ENCODE results near the gene CRISP2.

CRISP2 gene

DNA sequence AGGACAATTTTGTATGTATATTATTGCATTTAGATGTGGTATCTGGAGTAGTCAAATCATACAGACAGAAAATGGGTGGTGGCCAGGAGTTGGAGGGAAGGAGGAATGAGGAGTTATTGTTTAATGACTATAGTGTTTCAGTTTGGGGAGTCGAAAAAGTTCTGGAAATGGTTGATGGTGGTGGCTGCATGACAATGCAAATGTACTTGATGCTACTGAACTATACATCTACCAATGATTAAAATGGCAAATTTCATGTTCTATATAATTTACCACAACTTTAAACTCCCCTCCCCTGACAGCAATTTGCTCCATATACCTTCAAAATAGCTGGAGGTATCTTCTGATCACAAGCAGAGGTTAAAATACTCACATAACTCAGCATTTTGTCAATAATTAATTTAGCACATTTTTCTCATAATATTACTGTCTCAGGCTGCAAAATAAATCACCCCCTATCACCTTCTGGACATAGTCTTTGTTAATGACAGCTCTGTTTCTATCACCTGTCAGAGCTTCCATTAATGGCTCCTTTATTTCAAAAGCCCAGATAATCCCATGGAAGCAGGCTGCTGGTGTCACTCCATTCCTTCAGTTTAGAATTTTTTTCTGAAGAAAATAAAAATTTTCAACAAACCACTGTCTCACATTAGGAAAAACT lies 51.0 kb downstream of the CRISP2 start:
- Histone ChIP-seq H2BK120ac (ENCODE audit: low read depth, low read length) (no peak overlapping the region), H3K79me1 (ENCODE audit: low read length) (no peaks in the 10 kb centered on the region), H3K23ac (ENCODE audit: low read length) (no peak overlapping the region), H2AK5ac (ENCODE audit: low read length) (no peak overlapping the region), H3K27ac (ENCODE audit: low read depth, low read length) (no peak overlapping the region), H3K79me2 (ENCODE audit: control insufficient read depth, insufficient read depth, low read length) (no peaks in the 10 kb centered on the region), H3K56ac (ENCODE audit: low read length) (no peak overlapping the region), H3K36me3 (ENCODE audit: control insufficient read depth, insufficient read depth, low read length) (no peaks in the 10 kb centered on the region), H4K5ac (ENCODE audit: low read length) (no peak overlapping the region), H2BK5ac (ENCODE audit: low read length) (no peak overlapping the region), H3K27me3 (ENCODE audit: insufficient read depth, low read length, poor library complexity) (no peaks in the 10 kb centered on the region), H4K8ac (ENCODE audit: low read depth, low read length) (no peak overlapping the region), H2BK15ac (replicated peaks; ENCODE audit: low read depth) (no peak overlapping the region), H3K4me2 (ENCODE audit: low read length) (no peak overlapping the region), H3K4me3 (ENCODE audit: low read length) (no peak overlapping the region), H3K18ac (ENCODE audit: low read length) (no peak overlapping the region), H3K9ac (ENCODE audit: low read length) (no peak overlapping the region), H3K4me1 (ENCODE audit: control insufficient read depth, low read depth, low read length) (no peaks in the 10 kb centered on the region), H3K4ac (ENCODE audit: low read depth, low read length) (no peak overlapping the region)
- WGBS (ENCODE audit: extremely low coverage, insufficient coverage, low lambda C conversion rate), result no CpG with 5 or more reads among the region's 1 CpG
- no peak for DNase-seq

DNA sequence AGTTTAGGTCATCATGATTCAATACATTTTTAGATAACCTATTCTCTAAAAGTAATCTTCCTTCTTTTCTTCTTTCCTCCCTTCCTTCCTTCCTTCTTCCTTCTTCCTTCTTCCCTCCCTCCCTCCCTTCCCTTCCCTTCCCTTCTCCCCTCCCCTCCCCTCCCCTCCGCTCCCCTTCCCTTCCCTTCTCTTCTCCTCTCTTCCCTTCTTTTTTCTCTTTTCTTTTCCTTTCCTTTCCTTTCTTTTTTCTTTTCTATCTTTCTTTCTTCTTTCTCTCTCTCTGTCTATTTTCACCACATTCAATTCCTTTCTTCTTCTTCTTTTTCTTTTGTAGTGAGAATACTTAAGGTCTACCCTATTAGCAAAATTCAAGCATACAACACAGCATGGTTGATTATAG lies 59.4 kb downstream of the CRISP2 start:
- Histone ChIP-seq H3K79me1 (ENCODE audit: low read length) (no peaks in the 10 kb centered on the region), H3K27ac (ENCODE audit: low read depth, low read length) (no peak overlapping the region), H3K18ac (ENCODE audit: low read length) (no peak overlapping the region), H4K8ac (ENCODE audit: low read depth, low read length) (no peak overlapping the region), H2AK5ac (ENCODE audit: low read length) (no peak overlapping the region), H3K27me3 (ENCODE audit: insufficient read depth, low read length, poor library complexity) (no peaks in the 10 kb centered on the region), H3K4me1 (ENCODE audit: control insufficient read depth, low read depth, low read length) (no peaks in the 10 kb centered on the region), H3K56ac (ENCODE audit: low read length) (no peak overlapping the region), H3K4me2 (ENCODE audit: low read length) (no peak overlapping the region), H3K4ac (ENCODE audit: low read depth, low read length) (no peak overlapping the region), H2BK15ac (replicated peaks; ENCODE audit: low read depth) (no peak overlapping the region), H2BK5ac (ENCODE audit: low read length) (no peak overlapping the region), H3K23ac (ENCODE audit: low read length) (no peak overlapping the region), H4K5ac (ENCODE audit: low read length) (no peak overlapping the region), H2BK120ac (ENCODE audit: low read depth, low read length) (no peak overlapping the region), H3K4me3 (ENCODE audit: low read length) (no peak overlapping the region), H3K36me3 (ENCODE audit: control insufficient read depth, insufficient read depth, low read length) (no peaks in the 10 kb centered on the region), H3K9ac (ENCODE audit: low read length) (no peak overlapping the region), H3K79me2 (ENCODE audit: control insufficient read depth, insufficient read depth, low read length) (no peaks in the 10 kb centered on the region)
- no CpG with 5 or more reads among the region's 1 CpG for WGBS (ENCODE audit: extremely low coverage, insufficient coverage, low lambda C conversion rate)
- no peak for DNase-seq

DNA sequence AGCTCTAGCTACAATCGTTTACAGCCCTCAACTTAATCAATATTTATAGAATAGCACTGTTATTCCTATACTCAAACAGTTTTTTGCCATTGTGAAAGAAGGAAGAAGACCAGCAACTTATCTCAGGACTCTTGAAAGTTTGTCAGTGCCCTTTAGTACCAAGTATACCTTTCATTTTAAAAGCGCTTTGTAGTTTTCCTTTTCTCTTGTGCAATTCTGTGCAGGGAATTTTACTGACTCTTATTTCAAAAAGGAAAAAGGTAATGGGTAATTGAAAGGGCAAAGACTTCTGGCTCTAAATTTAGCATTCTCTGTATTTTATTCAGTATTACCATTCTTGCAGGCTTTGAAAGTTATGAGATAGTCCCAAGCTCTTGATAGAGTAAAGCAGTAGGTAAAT lies 59.9 kb downstream of the CRISP2 start:
- Histone ChIP-seq H3K4me1 (ENCODE audit: control insufficient read depth, low read depth, low read length) (no peaks in the 10 kb centered on the region), H3K23ac (ENCODE audit: low read length) (no peak overlapping the region), H3K4me3 (ENCODE audit: low read length) (no peak overlapping the region), H4K8ac (ENCODE audit: low read depth, low read length) (no peak overlapping the region), H3K18ac (ENCODE audit: low read length) (no peak overlapping the region), H2AK5ac (ENCODE audit: low read length) (no peak overlapping the region), H3K4ac (ENCODE audit: low read depth, low read length) (no peak overlapping the region), H2BK15ac (replicated peaks; ENCODE audit: low read depth) (no peak overlapping the region), H2BK5ac (ENCODE audit: low read length) (no peak overlapping the region), H3K79me2 (ENCODE audit: control insufficient read depth, insufficient read depth, low read length) (no peaks in the 10 kb centered on the region), H3K79me1 (ENCODE audit: low read length) (no peaks in the 10 kb centered on the region), H3K4me2 (ENCODE audit: low read length) (no peak overlapping the region), H2BK120ac (ENCODE audit: low read depth, low read length) (no peak overlapping the region), H3K27me3 (ENCODE audit: insufficient read depth, low read length, poor library complexity) (no peaks in the 10 kb centered on the region), H3K56ac (ENCODE audit: low read length) (no peak overlapping the region), H3K9ac (ENCODE audit: low read length) (no peak overlapping the region), H3K36me3 (ENCODE audit: control insufficient read depth, insufficient read depth, low read length) (no peaks in the 10 kb centered on the region), H4K5ac (ENCODE audit: low read length) (no peak overlapping the region), H3K27ac (ENCODE audit: low read depth, low read length) (no peak overlapping the region)
- no peak for DNase-seq
- WGBS (ENCODE audit: extremely low coverage, insufficient coverage, low lambda C conversion rate), result no CpG with 5 or more reads among the region's 2 CpGs

DNA sequence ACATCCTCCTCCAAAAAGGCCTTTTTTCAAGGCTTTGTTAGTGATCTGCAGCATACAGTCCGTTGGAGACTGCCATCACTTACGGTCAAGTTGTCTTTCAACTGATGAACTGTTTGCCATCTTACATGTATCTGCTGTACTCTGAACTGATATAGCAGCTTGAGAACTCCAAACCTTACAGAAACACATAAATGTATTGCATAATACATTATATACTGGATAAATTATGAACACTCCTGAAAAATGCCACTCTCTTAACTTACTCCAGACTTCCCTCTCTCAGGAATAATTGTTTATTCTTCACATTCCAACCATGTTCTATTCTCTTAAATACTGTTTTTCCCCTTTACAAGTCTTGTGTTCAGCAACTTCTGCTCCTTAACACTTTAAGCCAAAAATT lies 62.1 kb downstream of the CRISP2 start:
- no peak overlapping the region for H3K23ac ChIP-seq (ENCODE audit: low read length)
- no peak overlapping the region for H3K4ac ChIP-seq (ENCODE audit: low read depth, low read length)
- no peaks in the 10 kb centered on the region for H3K79me2 ChIP-seq (ENCODE audit: control insufficient read depth, insufficient read depth, low read length)
- peak overlapping the region; percentile 19 for H2BK5ac ChIP-seq (ENCODE audit: low read length)
- H4K5ac ChIP-seq (ENCODE audit: low read length), result no peak overlapping the region
- H3K4me1 ChIP-seq (ENCODE audit: control insufficient read depth, low read depth, low read length), result no peaks in the 10 kb centered on the region
- H3K27me3 ChIP-seq (ENCODE audit: insufficient read depth, low read length, poor library complexity), result no peaks in the 10 kb centered on the region
- H3K9ac ChIP-seq (ENCODE audit: low read length), result no peak overlapping the region
- WGBS (ENCODE audit: extremely low coverage, insufficient coverage, low lambda C conversion rate), result no CpG with 5 or more reads among the region's 2 CpGs
- no peaks in the 10 kb centered on the region for H3K79me1 ChIP-seq (ENCODE audit: low read length)
- no peak overlapping the region for H2AK5ac ChIP-seq (ENCODE audit: low read length)
- no peak overlapping the region for H2BK15ac ChIP-seq (replicated peaks; ENCODE audit: low read depth)
- no peak overlapping the region for H3K4me2 ChIP-seq (ENCODE audit: low read length)
- no peak overlapping the region for H3K56ac ChIP-seq (ENCODE audit: low read length)
- H3K36me3 ChIP-seq (ENCODE audit: control insufficient read depth, insufficient read depth, low read length), result no peaks in the 10 kb centered on the region
- H3K27ac ChIP-seq (ENCODE audit: low read depth, low read length), result no peak overlapping the region
- no peak overlapping the region for H2BK120ac ChIP-seq (ENCODE audit: low read depth, low read length)
- no peak overlapping the region for H4K8ac ChIP-seq (ENCODE audit: low read depth, low read length)
- H3K4me3 ChIP-seq (ENCODE audit: low read length), result no peak overlapping the region
- no peak overlapping the region for H3K18ac ChIP-seq (ENCODE audit: low read length)
- DNase-seq, result no peak

DNA sequence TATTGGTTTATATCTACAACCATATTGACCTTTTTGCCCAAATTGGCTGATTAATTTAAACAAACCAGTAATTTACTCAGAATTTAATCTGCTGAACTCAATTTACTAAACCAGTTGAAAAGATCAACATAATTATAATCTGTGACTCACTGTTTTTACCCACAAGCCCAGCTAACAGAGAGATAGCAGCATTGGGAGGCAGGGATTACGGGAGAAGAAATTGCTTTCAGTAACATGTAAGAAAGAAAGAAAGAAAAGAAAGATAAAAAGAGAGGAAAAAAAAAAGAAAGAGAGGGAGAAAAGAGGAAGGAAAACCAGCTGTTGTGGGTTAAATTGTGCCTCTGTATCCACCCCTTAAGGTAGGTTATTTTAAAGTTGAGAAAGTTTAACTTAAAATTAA lies 63.4 kb downstream of the CRISP2 start:
- H4K8ac ChIP-seq (ENCODE audit: low read depth, low read length), result no peak overlapping the region
- no peaks in the 10 kb centered on the region for H3K79me1 ChIP-seq (ENCODE audit: low read length)
- no peak overlapping the region for H2BK5ac ChIP-seq (ENCODE audit: low read length)
- H3K18ac ChIP-seq (ENCODE audit: low read length), result no peak overlapping the region
- H2BK15ac ChIP-seq (replicated peaks; ENCODE audit: low read depth), result no peak overlapping the region
- H3K56ac ChIP-seq (ENCODE audit: low read length), result no peak overlapping the region
- H3K4me1 ChIP-seq (ENCODE audit: control insufficient read depth, low read depth, low read length), result no peaks in the 10 kb centered on the region
- no peak overlapping the region for H2AK5ac ChIP-seq (ENCODE audit: low read length)
- no peaks in the 10 kb centered on the region for H3K79me2 ChIP-seq (ENCODE audit: control insufficient read depth, insufficient read depth, low read length)
- no CpG with 5 or more reads among the region's 1 CpG for WGBS (ENCODE audit: extremely low coverage, insufficient coverage, low lambda C conversion rate)
- H4K5ac ChIP-seq (ENCODE audit: low read length), result no peak overlapping the region
- H3K27me3 ChIP-seq (ENCODE audit: insufficient read depth, low read length, poor library complexity), result no peaks in the 10 kb centered on the region
- no peak overlapping the region for H3K27ac ChIP-seq (ENCODE audit: low read depth, low read length)
- no peak for DNase-seq
- H2BK120ac ChIP-seq (ENCODE audit: low read depth, low read length), result no peak overlapping the region
- no peak overlapping the region for H3K4me2 ChIP-seq (ENCODE audit: low read length)
- H3K4ac ChIP-seq (ENCODE audit: low read depth, low read length), result no peak overlapping the region
- no peaks in the 10 kb centered on the region for H3K36me3 ChIP-seq (ENCODE audit: control insufficient read depth, insufficient read depth, low read length)
- H3K9ac ChIP-seq (ENCODE audit: low read length), result no peak overlapping the region
- no peak overlapping the region for H3K4me3 ChIP-seq (ENCODE audit: low read length)
- no peak overlapping the region for H3K23ac ChIP-seq (ENCODE audit: low read length)

GRCh38 chr6:49648036-49648435 lies 65.3 kb downstream of the CRISP2 start:
- Histone ChIP-seq H4K5ac (ENCODE audit: low read length) (no peak overlapping the region), H3K4ac (ENCODE audit: low read depth, low read length) (no peak overlapping the region), H3K36me3 (ENCODE audit: control insufficient read depth, insufficient read depth, low read length) (no peaks in the 10 kb centered on the region), H2AK5ac (ENCODE audit: low read length) (no peak overlapping the region), H3K4me2 (ENCODE audit: low read length) (no peak overlapping the region), H3K23ac (ENCODE audit: low read length) (no peak overlapping the region), H3K79me2 (ENCODE audit: control insufficient read depth, insufficient read depth, low read length) (no peaks in the 10 kb centered on the region), H3K4me1 (ENCODE audit: control insufficient read depth, low read depth, low read length) (no peaks in the 10 kb centered on the region), H3K18ac (ENCODE audit: low read length) (no peak overlapping the region), H2BK5ac (ENCODE audit: low read length) (no peak overlapping the region), H3K9ac (ENCODE audit: low read length) (no peak overlapping the region), H3K4me3 (ENCODE audit: low read length) (no peak overlapping the region), H3K79me1 (ENCODE audit: low read length) (no peaks in the 10 kb centered on the region), H3K56ac (ENCODE audit: low read length) (no peak overlapping the region), H3K27me3 (ENCODE audit: insufficient read depth, low read length, poor library complexity) (no peaks in the 10 kb centered on the region), H2BK120ac (ENCODE audit: low read depth, low read length) (no peak overlapping the region), H2BK15ac (replicated peaks; ENCODE audit: low read depth) (no peak overlapping the region), H3K27ac (ENCODE audit: low read depth, low read length) (no peak overlapping the region), H4K8ac (ENCODE audit: low read depth, low read length) (no peak overlapping the region)
- no peak for DNase-seq

Data from mesendoderm (in vitro differentiated cells).